ENCODE results near the gene TANK. TPM values are rescaled to one million over a fixed set of nuclear protein-coding genes. Genes with fewer than 3 reads are reported as not detected.
"Not testable (repeated sequence)": the region's sequence is repeated elsewhere in the genome, so short reads cannot be mapped to it uniquely, and the experiment has no call there.

The TANK gene
- polyA plus RNA-seq, 1 donor, result 71.7 TPM

GRCh38 chr2:161132384-161132783 lies 27.8 kb upstream of the TANK start:
- not testable (repeated sequence) for DNase-seq

- no peak for DNase-seq
Measured at GRCh38 chr2:161133366-161133765, 26.9 kb upstream of the TANK start.

- no peak for DNase-seq
Measured at GRCh38 chr2:161134547-161135518, 25.4 kb upstream of the TANK start.

- DNase-seq, result no peak
Measured at GRCh38 chr2:161135951-161136593, 24.2 kb upstream of the TANK start.

- no peak for DNase-seq
Measured at GRCh38 chr2:161136696-161137324, 23.4 kb upstream of the TANK start.

GRCh38 chr2:161138429-161138828 lies 21.8 kb upstream of the TANK start:
- no peak for DNase-seq

- no peak for DNase-seq
Measured at GRCh38 chr2:161139098-161139987, 20.9 kb upstream of the TANK start.

GRCh38 chr2:161141033-161141432 lies 19.2 kb upstream of the TANK start:
- DNase-seq, result no peak

GRCh38 chr2:161146209-161146775 lies 13.9 kb upstream of the TANK start:
- no peak for DNase-seq

GRCh38 chr2:161146996-161147395 lies 13.2 kb upstream of the TANK start:
- no peak for DNase-seq

GRCh38 chr2:161147856-161148255 lies 12.4 kb upstream of the TANK start:
- DNase-seq, result no peak

GRCh38 chr2:161150704-161151103 lies 9.5 kb upstream of the TANK start:
- DNase-seq, result no peak

GRCh38 chr2:161152302-161152701 lies 7.9 kb upstream of the TANK start:
- no peak for DNase-seq

- DNase-seq, result no peak
Measured at GRCh38 chr2:161158882-161159281, 1.3 kb upstream of the TANK start.

- DNase-seq, result no peak
Measured at GRCh38 chr2:161159456-161160225, 587 bp upstream of the TANK start.

GRCh38 chr2:161161074-161161706 lies 962 bp downstream of the TANK start:
- no peak for DNase-seq

- no peak for DNase-seq
Measured at GRCh38 chr2:161163440-161163839, 3.2 kb downstream of the TANK start.

- DNase-seq, result no peak
Measured at GRCh38 chr2:161164161-161164560, 3.9 kb downstream of the TANK start.

GRCh38 chr2:161165266-161165665 lies 5.0 kb downstream of the TANK start:
- DNase-seq, result no peak

GRCh38 chr2:161165811-161166210 lies 5.6 kb downstream of the TANK start:
- DNase-seq, result no peak

All from left kidney (tissue), 2 donors.